HL-60/S4 treated with retinoic acid at 250 ng/mL for 4 days and 3 days (cell line): ENCODE measurements around the gene KRTAP17-1.
"Not testable (repeated sequence)": the region's sequence is repeated elsewhere in the genome, so short reads cannot be mapped to it uniquely, and the experiment has no call there.

Experiments used
- in situ Hi-C: fragments of 300-500 bp; cut with MboI; formaldehyde crosslinking; loops from 2 replicates; pipeline ENCODE4 v1.7.0; 2022; ENCODE audit warnings: low sequenced_read_pairs

Gene KRTAP17-1

GRCh38 chr17:41307647-41308046 is 7.9 kb downstream of the KRTAP17-1 start:
- in situ Hi-C loops: no loop called here

GRCh38 chr17:41304091-41304490 is 11.4 kb downstream of the KRTAP17-1 start:
- in situ Hi-C loops: no loop called here

GRCh38 chr17:41302981-41303380 is 12.5 kb downstream of the KRTAP17-1 start:
- in situ Hi-C loops: no loop called here

GRCh38 chr17:41301916-41302901 is 13.3 kb downstream of the KRTAP17-1 start, which contains the start of gene KRTAP29-1:
Gene KRTAP29-1 (minus strand): TSS chr17:41302851. CDS start chr17:41302851, 0 bp downstream.
- in situ Hi-C loops: no loop called here

- in situ Hi-C loops: no loop called here
Measured at GRCh38 chr17:41301204-41301790, 14.2 kb downstream of the KRTAP17-1 start.

GRCh38 chr17:41298458-41299135 is 16.9 kb downstream of the KRTAP17-1 start:
- in situ Hi-C loops: no loop called here

- in situ Hi-C loops: no loop called here
Measured at GRCh38 chr17:41296846-41297245, 18.7 kb downstream of the KRTAP17-1 start.

- in situ Hi-C loops: no loop called here
Measured at GRCh38 chr17:41294016-41294415, 21.5 kb downstream of the KRTAP17-1 start.

- in situ Hi-C loops: no loop called here
Measured at GRCh38 chr17:41287050-41287449, 28.5 kb downstream of the KRTAP17-1 start.

- in situ Hi-C loops: no loop called here
Measured at GRCh38 chr17:41284546-41284945, 31.0 kb downstream of the KRTAP17-1 start.

- in situ Hi-C loops: no loop called here
Measured at GRCh38 chr17:41284043-41284442, 31.5 kb downstream of the KRTAP17-1 start.

- in situ Hi-C loops: no loop called here
Measured at GRCh38 chr17:41278176-41278955, 37.1 kb downstream of the KRTAP17-1 start.

- in situ Hi-C loops: not testable (repeated sequence)
Measured at GRCh38 chr17:41275648-41276190, 39.8 kb downstream of the KRTAP17-1 start, which contains the start of gene KRTAP9-7. Gene KRTAP9-7 (plus strand): TSS chr17:41275698. CDS start chr17:41275698, 0 bp downstream.

GRCh38 chr17:41271858-41272257 is 43.7 kb downstream of the KRTAP17-1 start:
- in situ Hi-C loops: no loop called here

- in situ Hi-C loops: not testable (repeated sequence)
Measured at GRCh38 chr17:41271323-41271722, 44.2 kb downstream of the KRTAP17-1 start.

- in situ Hi-C loops: no loop called here
Measured at GRCh38 chr17:41267711-41268110, 47.8 kb downstream of the KRTAP17-1 start.

- in situ Hi-C loops: no loop called here
Measured at GRCh38 chr17:41265078-41265477, 50.4 kb downstream of the KRTAP17-1 start, which contains the start of gene KRTAP9-6. Gene KRTAP9-6 (plus strand): TSS chr17:41265378. CDS start chr17:41265378, 0 bp downstream.
